ENCODE results near the gene TSNAXIP1. TPM values are rescaled to one million over a fixed set of nuclear protein-coding genes. Genes with fewer than 3 reads are reported as not detected.

The TSNAXIP1 gene
- total RNA-seq, 4 donors from 2014 or later, result 0.55 TPM; not detected in 3

GRCh38 chr16:67764158-67764667 lies 42.5 kb upstream of the TSNAXIP1 start:
- Histone ChIP-seq H3K36me3 (peaks cover 0 to 4% (median 0%) of the 10 kb centered on the region in 4 donors), H3K9me3 (no peaks in the 10 kb centered on the region), H3K4me1 (peaks cover 0 to 9% (median 5%) of the 10 kb centered on the region in 4 donors), H3K27me3 (no peaks in the 10 kb centered on the region), H3K4me3 (no peak overlapping the region), H3K27ac (no peak overlapping the region)
- intact Hi-C loops (cut with DNase I; ENCODE audit: low total_unique reads), result no loop called here
- DNase-seq, result no peak
- 90 to 96% methylated on average over 5 to 7 of the region's 7 CpGs for WGBS, 2 donors (ENCODE audit: low coverage in 1 of 2)
- no peak for TF ChIP-seq POLR2A (IDR thresholded peaks at IDR 0.05)
- TF ChIP-seq CTCF (IDR thresholded peaks at IDR 0.05), result no peak
- TF ChIP-seq POLR2AphosphoS5 (IDR thresholded peaks at IDR 0.05), result no peak
- no peak for TF ChIP-seq EP300 (IDR thresholded peaks at IDR 0.05; ENCODE audit: low read depth)
- in situ Hi-C loops (cut with MboI; ENCODE audit: low pct_ligation_motif_present in 1 of 4, low pct_unique_long_range_greater_than_20kb in 1 of 4, low sequenced_read_pairs in 3 of 4), result no loop called here

- in situ Hi-C loops (cut with MboI; ENCODE audit: low pct_ligation_motif_present in 1 of 4, low pct_unique_long_range_greater_than_20kb in 1 of 4, low sequenced_read_pairs in 3 of 4), result no loop called here
- TF ChIP-seq EP300 (IDR thresholded peaks at IDR 0.05; ENCODE audit: low read depth), result no peak
- no peak for TF ChIP-seq POLR2AphosphoS5 (IDR thresholded peaks at IDR 0.05)
- TF ChIP-seq POLR2A (IDR thresholded peaks at IDR 0.05), result no peak
- no peak for TF ChIP-seq CTCF (IDR thresholded peaks at IDR 0.05)
- H3K27ac ChIP-seq, result no peak overlapping the region
- H3K27me3 ChIP-seq, result no peaks in the 10 kb centered on the region
- peaks cover 0 to 6% (median 2%) of the 10 kb centered on the region in 4 donors for H3K36me3 ChIP-seq
- DNase-seq, result no peak
- intact Hi-C loops (cut with DNase I; ENCODE audit: low total_unique reads), result no loop called here
- WGBS, 2 donors (ENCODE audit: low coverage in 1 of 2), result 98% methylated on average over 4 of the region's 4 CpGs; no CpG with 5 or more reads in 1 of the 2 donors
- no peak overlapping the region for H3K4me3 ChIP-seq
- H3K4me1 ChIP-seq, result no peaks in the 10 kb centered on the region
- no peaks in the 10 kb centered on the region for H3K9me3 ChIP-seq
Observed at GRCh38 chr16:67766291-67766690, 40.4 kb upstream of the TSNAXIP1 start.

- peaks cover 0 to 6% (median 2%) of the 10 kb centered on the region in 4 donors for H3K36me3 ChIP-seq
- no peaks in the 10 kb centered on the region for H3K27me3 ChIP-seq
- no peak overlapping the region for H3K27ac ChIP-seq
- WGBS, 2 donors (ENCODE audit: low coverage in 1 of 2), result 43 to 80% methylated on average over 1 to 7 of the region's 7 CpGs
- no peak for TF ChIP-seq POLR2AphosphoS5 (IDR thresholded peaks at IDR 0.05)
- TF ChIP-seq EP300 (IDR thresholded peaks at IDR 0.05; ENCODE audit: low read depth), result no peak
- TF ChIP-seq POLR2A (IDR thresholded peaks at IDR 0.05), result no peak
- H3K9me3 ChIP-seq, result no peaks in the 10 kb centered on the region
- peaks cover 0 to 2% (median under 1%) of the 10 kb centered on the region in 4 donors for H3K4me1 ChIP-seq
- no peak for DNase-seq
- intact Hi-C loops (cut with DNase I; ENCODE audit: low total_unique reads) (no loop called here), in situ Hi-C loops (cut with MboI; ENCODE audit: low pct_ligation_motif_present in 1 of 4, low pct_unique_long_range_greater_than_20kb in 1 of 4, low sequenced_read_pairs in 3 of 4) (no loop called here)
- no peak overlapping the region for H3K4me3 ChIP-seq
Observed at GRCh38 chr16:67767953-67768352, 38.7 kb upstream of the TSNAXIP1 start.

- Histone ChIP-seq H3K27me3 (no peaks in the 10 kb centered on the region), H3K4me3 (no peak overlapping the region), H3K27ac (no peak overlapping the region), H3K36me3 (peaks cover 0 to 6% (median 2%) of the 10 kb centered on the region in 4 donors), H3K9me3 (no peaks in the 10 kb centered on the region), H3K4me1 (peaks cover 0 to 17% (median 11%) of the 10 kb centered on the region in 4 donors)
- intact Hi-C loops (cut with DNase I; ENCODE audit: low total_unique reads), result no loop called here
- no peak for TF ChIP-seq POLR2AphosphoS5 (IDR thresholded peaks at IDR 0.05)
- TF ChIP-seq EP300 (IDR thresholded peaks at IDR 0.05; ENCODE audit: low read depth), result no peak
- no peak for TF ChIP-seq POLR2A (IDR thresholded peaks at IDR 0.05)
- TF ChIP-seq CTCF (IDR thresholded peaks at IDR 0.05), result no peak
- WGBS, 2 donors (ENCODE audit: low coverage in 1 of 2), result 91 to 98% methylated on average over 4 to 6 of the region's 6 CpGs
- in situ Hi-C loops (cut with MboI; ENCODE audit: low pct_ligation_motif_present in 1 of 4, low pct_unique_long_range_greater_than_20kb in 1 of 4, low sequenced_read_pairs in 3 of 4), result no loop called here
- DNase-seq, result no peak
Observed at GRCh38 chr16:67770346-67770991, 36.2 kb upstream of the TSNAXIP1 start.
